Parathyroid adenoma (tissue), 2 donors: Measurements from ENCODE around the gene EPM2AIP1.

Source experiments
- H2AFZ ChIP-seq: fragments of 300-600 bp; sonication (generic); one replicate; pipeline ENCODE4 v1.7.0; 2017; ENCODE audit warnings: antibody characterized with exemption, mild to moderate bottlenecking
- H3K27ac ChIP-seq: fragments of 300-600 bp; sonication (generic); one replicate; pipeline ENCODE4 v1.7.0; 2017
- H3K27me3 ChIP-seq: fragments of 300-600 bp; sonication (generic); one replicate; pipeline ENCODE4 v1.7.0; 2017; ENCODE audit warnings: low read length; ENCODE audit not compliant: control insufficient read depth, insufficient read depth
- H3K36me3 ChIP-seq: fragments of 300-600 bp; sonication (generic); one replicate; pipeline ENCODE4 v1.7.0; 2017; ENCODE audit warnings: low read length; ENCODE audit not compliant: control insufficient read depth, insufficient read depth
- H3K4me1 ChIP-seq: fragments of 300-600 bp; sonication (generic); one replicate; pipeline ENCODE4 v1.7.0; 2017; ENCODE audit warnings: control low read depth
- H3K4me2 ChIP-seq: fragments of 300-600 bp; sonication (generic); one replicate; pipeline ENCODE4 v1.7.0; 2017; ENCODE audit warnings: low read length
- H3K4me3 ChIP-seq: fragments of 300-600 bp; sonication (generic); one replicate; pipeline ENCODE4 v1.7.0; 2017; ENCODE audit warnings: low read depth, low read length
- H3K79me2 ChIP-seq: fragments of 300-600 bp; sonication (generic); one replicate; pipeline ENCODE4 v1.7.0; 2017; ENCODE audit warnings: control low read depth
- H3K9ac ChIP-seq: fragments of 300-600 bp; sonication (generic); one replicate; pipeline ENCODE4 v1.7.0; 2017; ENCODE audit warnings: mild to moderate bottlenecking
- H3K9me3 ChIP-seq: fragments of 300-600 bp; sonication (generic); one replicate; pipeline ENCODE4 v1.7.0; 2017; ENCODE audit warnings: low read length; ENCODE audit not compliant: control insufficient read depth
- TF ChIP-seq, protein P1 (sequence below): fragments of 300-600 bp; sonication (generic); IDR thresholded peaks from one replicate; pipeline ENCODE4 v1.7.0; 2017; ENCODE audit warnings: antibody characterized with exemption, mild to moderate bottlenecking
- donor health status: primary hyperparathyroidism.

The EPM2AIP1 gene

GRCh38 chr3:37014620-37015019, 21.7 kb upstream of the EPM2AIP1 start:
- H3K36me3 ChIP-seq = no peaks in the 10 kb centered on the region
- H3K4me3 ChIP-seq = no peak overlapping the region
- no peaks in the 10 kb centered on the region for H3K9me3 ChIP-seq
- H3K79me2 ChIP-seq = no peaks in the 10 kb centered on the region
- H3K4me1 ChIP-seq = no peaks in the 10 kb centered on the region
- no peak overlapping the region for H3K9ac ChIP-seq
- no peak overlapping the region for H2AFZ ChIP-seq
- H3K27me3 ChIP-seq = no peaks in the 10 kb centered on the region
- TF ChIP-seq, protein P1, sequence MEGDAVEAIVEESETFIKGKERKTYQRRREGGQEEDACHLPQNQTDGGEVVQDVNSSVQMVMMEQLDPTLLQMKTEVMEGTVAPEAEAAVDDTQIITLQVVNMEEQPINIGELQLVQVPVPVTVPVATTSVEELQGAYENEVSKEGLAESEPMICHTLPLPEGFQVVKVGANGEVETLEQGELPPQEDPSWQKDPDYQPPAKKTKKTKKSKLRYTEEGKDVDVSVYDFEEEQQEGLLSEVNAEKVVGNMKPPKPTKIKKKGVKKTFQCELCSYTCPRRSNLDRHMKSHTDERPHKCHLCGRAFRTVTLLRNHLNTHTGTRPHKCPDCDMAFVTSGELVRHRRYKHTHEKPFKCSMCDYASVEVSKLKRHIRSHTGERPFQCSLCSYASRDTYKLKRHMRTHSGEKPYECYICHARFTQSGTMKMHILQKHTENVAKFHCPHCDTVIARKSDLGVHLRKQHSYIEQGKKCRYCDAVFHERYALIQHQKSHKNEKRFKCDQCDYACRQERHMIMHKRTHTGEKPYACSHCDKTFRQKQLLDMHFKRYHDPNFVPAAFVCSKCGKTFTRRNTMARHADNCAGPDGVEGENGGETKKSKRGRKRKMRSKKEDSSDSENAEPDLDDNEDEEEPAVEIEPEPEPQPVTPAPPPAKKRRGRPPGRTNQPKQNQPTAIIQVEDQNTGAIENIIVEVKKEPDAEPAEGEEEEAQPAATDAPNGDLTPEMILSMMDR = no peak
- H3K4me2 ChIP-seq = no peak overlapping the region
- H3K27ac ChIP-seq = no peak overlapping the region

GRCh38 chr3:36993326-36994283, 674 bp upstream of the EPM2AIP1 start, which contains the start of gene MLH1:
TSS of gene MLH1 (plus strand) at chr3:36993518. CDS start at chr3:36993548, 30 bp downstream.
- no peaks in the 10 kb centered on the region for H3K9me3 ChIP-seq
- H2AFZ ChIP-seq = peak within 1 kb of the TSS; percentile 96
- H3K9ac ChIP-seq = peak within 1 kb of the TSS; percentile 92
- peaks cover 20% of the 10 kb centered on the region for H3K4me1 ChIP-seq
- H3K27ac ChIP-seq = peak within 1 kb of the TSS; percentile 98
- H3K36me3 ChIP-seq = no peaks in the 10 kb centered on the region
- H3K27me3 ChIP-seq = no peaks in the 10 kb centered on the region
- H3K79me2 ChIP-seq = peaks cover 31% of the 10 kb centered on the region
- TF ChIP-seq, protein P1 = no peak
- peak within 1 kb of the TSS; percentile 89 for H3K4me3 ChIP-seq
- peak within 1 kb of the TSS; percentile 97 for H3K4me2 ChIP-seq

- Histone ChIP-seq H3K27ac (peak overlapping the region; percentile 98), H3K4me2 (peak overlapping the region; percentile 86), H3K79me2 (peaks cover 32% of the 10 kb centered on the region), H3K4me1 (peaks cover 20% of the 10 kb centered on the region), H3K36me3 (no peaks in the 10 kb centered on the region), H3K9ac (peak overlapping the region; percentile 92), H3K9me3 (no peaks in the 10 kb centered on the region), H3K4me3 (peak overlapping the region; percentile 89), H2AFZ (peak overlapping the region; percentile 91), H3K27me3 (no peaks in the 10 kb centered on the region)
- TF ChIP-seq, protein P1 = no peak
Measured at GRCh38 chr3:36991923-36992805, 767 bp downstream of the EPM2AIP1 start.

DNA sequence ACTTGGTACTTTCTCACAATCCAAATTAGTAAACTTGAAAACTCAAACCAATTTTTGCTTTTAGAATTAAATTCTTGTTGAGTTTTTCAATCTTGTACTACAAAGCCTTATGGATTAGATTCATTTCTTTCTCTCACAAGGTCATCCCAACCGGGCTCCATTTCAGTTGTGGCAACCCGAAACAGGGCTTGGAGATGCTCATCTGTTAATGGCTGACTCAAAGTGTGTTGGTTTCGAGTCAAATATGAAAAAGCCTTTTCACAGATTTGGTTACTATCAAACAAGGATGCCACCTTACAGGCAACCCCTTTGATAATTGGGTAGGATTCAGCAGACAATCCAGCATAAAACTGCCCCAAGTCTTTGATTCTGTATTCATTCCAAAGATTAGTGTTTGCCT, 1.8 kb downstream of the EPM2AIP1 start:
- Histone ChIP-seq H3K79me2 (peaks cover 30% of the 10 kb centered on the region), H3K4me1 (peaks cover 20% of the 10 kb centered on the region), H3K27me3 (no peaks in the 10 kb centered on the region), H3K4me2 (peak overlapping the region; percentile 46), H3K9me3 (no peaks in the 10 kb centered on the region), H3K36me3 (no peaks in the 10 kb centered on the region), H2AFZ (no peak overlapping the region), H3K9ac (no peak overlapping the region), H3K27ac (peak overlapping the region; percentile 98), H3K4me3 (peak overlapping the region; percentile 89)
- TF ChIP-seq, protein P1 = no peak
